H1 (cell line): ENCODE results near the gene KIR2DL3. TPM values are rescaled to one million over a fixed set of nuclear protein-coding genes. Genes with fewer than 3 reads are reported as not detected.
"Not testable (repeated sequence)": the region's sequence is repeated elsewhere in the genome, so short reads cannot be mapped to it uniquely, and the experiment has no call there.

ENCODE experiments used
- CTCF ChIA-PET: fragments of 300-600 bp; sonication (Branson Sonifier 250); formaldehyde crosslinking; loops from one replicate; lab custom pipeline; 2021; ENCODE audit not compliant: partially characterized antibody; lab: Charles Lee
- POLR2A ChIA-PET: fragments of 300-600 bp; sonication (Branson Sonifier 250); formaldehyde crosslinking; loops from one replicate; lab custom pipeline; 2021; ENCODE audit warnings: inconsistent platforms; ENCODE audit not compliant: partially characterized antibody; lab: Charles Lee
- DNase-seq, 2 experiments: peaks; one replicate each; pipeline versions ENCODE4 v3.0.0 to v3.0.0-alpha.2; 2010 to 2022; ENCODE audit warnings: low spot score in 2 of 2, low read depth in 1 of 2, mixed read lengths in 1 of 2
- FAIRE-seq: peaks from 2 replicates; lab custom pipeline; 2011; peaks lifted over from hg19 to GRCh38; lab: Jason Lieb, UNC
- H2AFZ ChIP-seq: 2 replicates; pipeline ENCODE4 v1.8.1; 2012; ENCODE audit warnings: low read length, inconsistent platforms
- H2AK5ac ChIP-seq: 2 replicates; pipeline ENCODE4 v1.6.1; 2013; ENCODE audit warnings: low read depth, low read length
- H2BK120ac ChIP-seq: replicated peaks from 2 replicates; pipeline ENCODE3; 2013; ENCODE audit warnings: low read depth, low read length, inconsistent platforms
- H2BK12ac ChIP-seq: 2 replicates; pipeline ENCODE4 v1.6.1; 2013; ENCODE audit warnings: low read depth, low read length
- H2BK15ac ChIP-seq: 2 replicates; pipeline ENCODE4 v1.6.1; 2013; ENCODE audit warnings: low read length
- H2BK20ac ChIP-seq: 2 replicates; pipeline ENCODE4 v1.6.1; 2013; ENCODE audit warnings: low read length
- H2BK5ac ChIP-seq: 2 replicates; pipeline ENCODE4 v1.6.1; 2013; ENCODE audit warnings: low read depth, low read length
- H3K14ac ChIP-seq: 2 replicates; pipeline ENCODE4 v1.6.1; 2013; ENCODE audit warnings: inconsistent platforms; ENCODE audit not compliant: insufficient read length
- H3K18ac ChIP-seq: 2 replicates; pipeline ENCODE4 v1.6.1; 2013; ENCODE audit warnings: low read length; ENCODE audit errors: extremely low read depth
- H3K23ac ChIP-seq: 2 replicates; pipeline ENCODE4 v1.6.1; 2013; ENCODE audit warnings: inconsistent platforms; ENCODE audit not compliant: insufficient read length
- H3K23me2 ChIP-seq: 2 replicates; pipeline ENCODE4 v1.6.1; 2013; ENCODE audit warnings: low read depth, low read length
- H3K27ac ChIP-seq: 2 replicates; pipeline ENCODE4 v1.6.1; 2011; ENCODE audit warnings: low read depth, low read length, inconsistent platforms
- H3K27me3 ChIP-seq, 4 experiments: replicated peaks in 1 of 4; 1 replicate in 1 of 4; 2 replicates in 3 of 4; pipeline versions ENCODE4 v1.6.1 to v1.8.1; 2011 to 2013; ENCODE audit warnings: low read length in 3 of 4, mild to moderate bottlenecking in 3 of 4, inconsistent platforms in 2 of 4, mixed read lengths in 2 of 4, moderate library complexity in 1 of 4; ENCODE audit not compliant: control insufficient read depth in 3 of 4, insufficient read depth in 3 of 4; ENCODE audit errors: extremely low read depth in 1 of 4
- H3K36me3 ChIP-seq, 4 experiments: 2 replicates each; pipeline versions ENCODE4 v1.6.1 to v1.8.1; 2011 to 2013; ENCODE audit warnings: mild to moderate bottlenecking in 4 of 4, low read length in 3 of 4, moderate library complexity in 2 of 4, control low read depth in 1 of 4, inconsistent platforms in 1 of 4; ENCODE audit not compliant: insufficient read depth in 4 of 4, control insufficient read depth in 2 of 4
- H3K4ac ChIP-seq: replicated peaks from 2 replicates; pipeline ENCODE3; 2013; ENCODE audit warnings: low read length, low read depth, mixed read lengths, inconsistent platforms; ENCODE audit not compliant: insufficient read length
- H3K4me1 ChIP-seq, 4 experiments: replicated peaks in 1 of 4; 1 replicate in 1 of 4; 2 replicates in 3 of 4; pipeline versions ENCODE4 v1.6.1 to v1.8.1; 2011 to 2013; ENCODE audit warnings: low read length in 3 of 4, inconsistent platforms in 2 of 4, mixed read lengths in 1 of 4; ENCODE audit not compliant: insufficient read depth in 4 of 4, control insufficient read depth in 3 of 4
- H3K4me2 ChIP-seq, 2 experiments: 2 replicates each; pipeline versions ENCODE4 v1.6.1 to v1.8.1; 2011 to 2013; ENCODE audit warnings: low read depth in 2 of 2, low read length in 2 of 2, control low read depth in 1 of 2, inconsistent platforms in 1 of 2, mild to moderate bottlenecking in 1 of 2; ENCODE audit not compliant: insufficient read depth in 1 of 2
- H3K4me3 ChIP-seq, 4 experiments: fragments of 200-600, 300-600 bp in 1 of 4; sonication (generic), shearing (Covaris generic), sonication (Bioruptor Twin) in 1 of 4; 2 replicates each; pipeline versions ENCODE4 v1.5.1 to v1.8.1; 2011 to 2016; ENCODE audit warnings: low read length in 4 of 4, low read depth in 3 of 4, control low read depth in 2 of 4, inconsistent platforms in 2 of 4, mild to moderate bottlenecking in 2 of 4, mixed read lengths in 1 of 4, moderate library complexity in 1 of 4; ENCODE audit not compliant: insufficient read depth in 2 of 4; ENCODE audit errors: extremely low read depth in 1 of 4
- H3K56ac ChIP-seq: replicated peaks from 2 replicates; pipeline ENCODE3; 2013; ENCODE audit warnings: low read depth, mild to moderate bottlenecking, mixed read lengths, low read length, inconsistent platforms; ENCODE audit not compliant: insufficient read length
- H3K79me1 ChIP-seq: 2 replicates; pipeline ENCODE4 v1.6.1; 2013; ENCODE audit warnings: low read depth, low read length, control low read depth
- H3K79me2 ChIP-seq, 2 experiments: 2 replicates each; pipeline versions ENCODE4 v1.6.1 to v1.8.1; 2012 to 2013; ENCODE audit warnings: low read length in 2 of 2, mild to moderate bottlenecking in 2 of 2, inconsistent platforms in 1 of 2; ENCODE audit not compliant: insufficient read depth in 2 of 2, control insufficient read depth in 1 of 2
- H3K9ac ChIP-seq, 4 experiments: replicated peaks in 1 of 4; 1 replicate in 1 of 4; 2 replicates in 3 of 4; pipeline versions ENCODE4 v1.6.1 to v1.8.1; 2011 to 2013; ENCODE audit warnings: low read depth in 3 of 4, low read length in 3 of 4, control low read depth in 2 of 4, mild to moderate bottlenecking in 2 of 4, moderate library complexity in 2 of 4, inconsistent platforms in 1 of 4; ENCODE audit errors: extremely low read depth in 1 of 4
- H3K9me3 ChIP-seq, 2 experiments: 2 replicates each; pipeline versions ENCODE4 v1.6.1 to v1.8.1; 2012 to 2013; ENCODE audit warnings: mild to moderate bottlenecking in 2 of 2, moderate library complexity in 2 of 2, control low read depth in 1 of 2, inconsistent platforms in 1 of 2, low read depth in 1 of 2, low read length in 1 of 2, mixed read lengths in 1 of 2; ENCODE audit not compliant: insufficient read depth in 2 of 2
- H4K20me1 ChIP-seq, 2 experiments: replicated peaks in 1 of 2; 2 replicates each; pipeline versions ENCODE3 to v1.8.1; 2011 to 2013; ENCODE audit warnings: inconsistent platforms in 2 of 2, low read length in 2 of 2, mild to moderate bottlenecking in 1 of 2; ENCODE audit not compliant: insufficient read depth in 2 of 2, control insufficient read depth in 1 of 2
- H4K5ac ChIP-seq: 2 replicates; pipeline ENCODE4 v1.6.1; 2013; ENCODE audit warnings: low read length, low read depth, mixed read lengths, inconsistent platforms; ENCODE audit not compliant: insufficient read length
- H4K8ac ChIP-seq: 2 replicates; pipeline ENCODE4 v1.8.0; 2013; ENCODE audit warnings: mild to moderate bottlenecking, moderate library complexity, low read length, inconsistent platforms; ENCODE audit not compliant: insufficient read depth; ENCODE audit errors: extremely low read depth
- H4K91ac ChIP-seq: replicated peaks from 2 replicates; pipeline ENCODE3; 2013; ENCODE audit warnings: low read length, mixed read lengths, inconsistent platforms; ENCODE audit not compliant: insufficient read length
- WGBS, 2 experiments: shearing (Covaris generic) in 1 of 2; methylation state at CpG; one replicate each; pipeline versions ENCODE4 v1.1.6 to v1.1.7; 2013 to 2015; ENCODE audit warnings: low lambda C conversion rate in 2 of 2, mixed read lengths in 2 of 2, inconsistent platforms in 1 of 2, low coverage in 1 of 2, missing lambda C conversion rate in 1 of 2; ENCODE audit not compliant: insufficient replicate concordance in 2 of 2, insufficient coverage in 1 of 2, insufficient read length in 1 of 2; ENCODE audit errors: extremely low coverage in 1 of 2, missing lambda C conversion rate in 1 of 2; 5-methylcytosine and 5-hydroxymethylcytosine counted together
- polyA plus RNA-seq, 7 experiments: library from polyadenylated mRNA; depleted of rRNA in 3 of 7; stranded (reverse) in 5 of 7; unstranded in 2 of 7; fragments of >200 nt in 5 of 7; fragments of 200-250 nt in 2 of 7; gene quantifications; 1 replicate in 5 of 7; 2 replicates in 1 of 7; 4 replicates in 1 of 7; pipeline versions ENCODE4 v1.2.1 to v1.2.3, GENCODE V29; 2011 to 2013; ENCODE audit warnings: missing spikeins in 2 of 7, mixed read lengths in 2 of 7
- total RNA-seq: library from RNA; stranded (reverse); fragmentation: NEBNext Ultra II Directional; extraction: Animal tissue kit (Norgen Biotek cat#: 25700); gene quantifications from 2 replicates; pipeline ENCODE4 v1.2.1, GENCODE V29; 2021

KIR2DL3 gene
- total and polyA plus RNA-seq, 2 of the 8 experiments (the other 6 are each of a cell fraction or from before 2014, with no cell fraction given), result not detected

DNA sequence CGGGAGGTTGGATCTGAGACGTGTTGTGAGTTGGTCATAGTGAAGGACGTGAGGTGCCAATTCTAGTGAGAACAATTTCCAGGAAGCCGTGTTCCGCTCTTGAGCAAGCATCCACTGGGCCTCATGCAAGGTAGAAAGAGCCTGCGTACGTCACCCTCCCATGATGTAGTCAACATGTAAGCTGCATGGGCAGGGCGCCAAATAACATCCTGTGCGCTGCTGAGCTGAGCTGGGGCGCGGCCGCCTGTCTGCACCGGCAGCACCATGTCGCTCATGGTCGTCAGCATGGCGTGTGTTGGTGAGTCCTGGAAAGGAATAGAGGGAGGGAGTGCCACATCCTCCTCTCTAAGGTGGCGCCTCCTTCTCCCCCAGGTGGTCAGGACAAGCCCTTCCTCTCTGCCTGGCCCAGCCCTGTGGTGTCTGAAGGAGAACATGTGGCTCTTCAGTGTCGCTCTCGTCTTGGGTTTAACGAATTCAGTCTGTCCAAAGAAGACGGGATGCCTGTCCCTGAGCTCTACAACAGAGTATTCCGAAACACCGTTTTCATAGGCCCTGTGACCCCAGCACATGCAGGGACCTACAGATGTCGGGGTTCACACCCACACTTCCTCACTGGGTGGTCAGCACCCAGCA is 47.9 kb downstream of the KIR2DL3 start:
- H3K9ac ChIP-seq, H4K8ac ChIP-seq, CTCF ChIA-PET, H4K20me1 ChIP-seq, H4K5ac ChIP-seq, H3K4me3 ChIP-seq, H2BK120ac ChIP-seq, H3K79me1 ChIP-seq, H3K18ac ChIP-seq, H2BK15ac ChIP-seq, H2BK20ac ChIP-seq, DNase-seq, H3K4me2 ChIP-seq, FAIRE-seq, H3K14ac ChIP-seq, H3K27ac ChIP-seq, H3K4me1 ChIP-seq, H3K4ac ChIP-seq, H3K27me3 ChIP-seq, H3K36me3 ChIP-seq, H4K91ac ChIP-seq, H3K79me2 ChIP-seq, POLR2A ChIA-PET, H3K56ac ChIP-seq, H2BK12ac ChIP-seq, H3K23me2 ChIP-seq, H2BK5ac ChIP-seq, H2AK5ac ChIP-seq, H3K23ac ChIP-seq, H2AFZ ChIP-seq: not testable (repeated sequence)
- peaks cover 53 to 71% of the 10 kb centered on the region in 2 experiments for H3K9me3 ChIP-seq
- WGBS, 2 experiments, result 85% methylated on average over 23 of the region's 24 CpGs; no CpG with 5 or more reads in 1 of the 2 experiments

DNA sequence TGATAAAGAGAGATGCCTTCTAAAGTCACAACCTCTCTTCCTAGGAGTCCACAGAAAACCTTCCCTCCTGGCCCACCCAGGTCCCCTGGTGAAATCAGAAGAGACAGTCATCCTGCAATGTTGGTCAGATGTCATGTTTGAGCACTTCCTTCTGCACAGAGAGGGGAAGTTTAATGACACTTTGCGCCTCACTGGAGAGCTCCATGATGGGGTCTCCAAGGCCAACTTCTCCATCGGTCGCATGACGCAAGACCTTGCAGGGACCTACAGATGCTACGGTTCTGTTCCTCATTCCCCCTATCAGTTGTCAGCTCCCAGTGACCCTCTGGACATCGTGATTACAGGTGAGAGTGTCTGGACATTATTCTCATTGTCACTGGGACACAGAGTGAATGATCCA is 49.8 kb downstream of the KIR2DL3 start:
- H2BK120ac ChIP-seq, H2AK5ac ChIP-seq, H2AFZ ChIP-seq, H3K27ac ChIP-seq, H3K79me1 ChIP-seq, CTCF ChIA-PET, H4K20me1 ChIP-seq, H3K18ac ChIP-seq, H3K36me3 ChIP-seq, FAIRE-seq, DNase-seq, H3K4ac ChIP-seq, H4K8ac ChIP-seq, H3K4me3 ChIP-seq, H2BK15ac ChIP-seq, H4K5ac ChIP-seq, H3K23me2 ChIP-seq, H3K56ac ChIP-seq, H3K14ac ChIP-seq, H4K91ac ChIP-seq, POLR2A ChIA-PET, H2BK5ac ChIP-seq, H2BK20ac ChIP-seq, H3K4me2 ChIP-seq, H2BK12ac ChIP-seq, H3K79me2 ChIP-seq, H3K4me1 ChIP-seq, H3K23ac ChIP-seq, H3K27me3 ChIP-seq, H3K9ac ChIP-seq: not testable (repeated sequence)
- 93% methylated on average over 6 of the region's 6 CpGs; no CpG with 5 or more reads in 1 of the 2 experiments for WGBS, 2 experiments
- peaks cover 56 to 71% of the 10 kb centered on the region in 2 experiments for H3K9me3 ChIP-seq
